Pons (tissue), 1 donor: ENCODE data around the gene PCGF3.

Experiments used
- DNase-seq: peaks from one replicate; pipeline ENCODE4 v3.0.0-alpha.2; 2016; ENCODE audit warnings: low spot score

Gene PCGF3, protein sequence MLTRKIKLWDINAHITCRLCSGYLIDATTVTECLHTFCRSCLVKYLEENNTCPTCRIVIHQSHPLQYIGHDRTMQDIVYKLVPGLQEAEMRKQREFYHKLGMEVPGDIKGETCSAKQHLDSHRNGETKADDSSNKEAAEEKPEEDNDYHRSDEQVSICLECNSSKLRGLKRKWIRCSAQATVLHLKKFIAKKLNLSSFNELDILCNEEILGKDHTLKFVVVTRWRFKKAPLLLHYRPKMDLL

DNA sequence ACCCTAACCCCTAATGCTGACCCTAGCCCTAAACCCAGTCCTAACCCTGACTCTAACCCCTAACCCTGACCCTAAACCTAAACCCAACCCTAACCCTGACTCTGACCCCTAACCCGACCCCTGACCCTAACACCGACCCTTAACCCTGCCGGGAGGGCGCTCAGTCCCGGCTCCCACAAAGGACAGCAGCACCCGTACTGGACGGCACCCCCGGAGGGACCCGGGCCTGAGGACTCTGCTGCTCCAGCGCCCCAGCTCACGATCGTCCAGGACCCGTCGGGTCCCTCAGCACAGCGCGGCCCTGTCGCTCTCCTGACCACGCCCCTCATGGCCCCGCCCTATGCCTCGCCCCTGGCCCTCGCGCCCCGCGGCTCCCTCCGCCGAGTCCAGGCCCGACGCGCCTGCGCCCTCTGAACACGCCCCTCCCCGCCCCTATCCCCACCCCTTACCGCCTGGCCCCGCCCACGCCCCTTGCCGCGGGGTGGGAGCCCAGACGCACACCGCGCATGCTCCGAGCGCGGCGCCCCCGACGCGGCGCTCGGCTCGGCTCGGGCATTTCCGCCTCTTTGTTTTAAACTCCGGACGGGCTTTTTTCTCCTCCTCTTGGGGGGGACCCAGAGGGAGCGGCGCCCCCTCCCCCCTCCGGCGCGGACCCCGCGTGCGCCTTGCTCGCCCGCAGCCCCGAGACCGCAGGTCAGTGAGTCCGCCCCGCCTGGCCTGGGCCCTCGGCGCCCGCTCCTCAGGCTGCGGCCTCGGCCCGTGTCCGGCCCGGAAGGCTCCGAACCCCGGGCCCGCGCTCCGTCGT is at the start of gene PCGF3:
PCGF3 (plus strand) TSS at position 555 of the 805 bp plus-strand sequence. CDS start 27,849 bp downstream, outside the sequence.
- peak; percentile 93 for DNase-seq

DNA sequence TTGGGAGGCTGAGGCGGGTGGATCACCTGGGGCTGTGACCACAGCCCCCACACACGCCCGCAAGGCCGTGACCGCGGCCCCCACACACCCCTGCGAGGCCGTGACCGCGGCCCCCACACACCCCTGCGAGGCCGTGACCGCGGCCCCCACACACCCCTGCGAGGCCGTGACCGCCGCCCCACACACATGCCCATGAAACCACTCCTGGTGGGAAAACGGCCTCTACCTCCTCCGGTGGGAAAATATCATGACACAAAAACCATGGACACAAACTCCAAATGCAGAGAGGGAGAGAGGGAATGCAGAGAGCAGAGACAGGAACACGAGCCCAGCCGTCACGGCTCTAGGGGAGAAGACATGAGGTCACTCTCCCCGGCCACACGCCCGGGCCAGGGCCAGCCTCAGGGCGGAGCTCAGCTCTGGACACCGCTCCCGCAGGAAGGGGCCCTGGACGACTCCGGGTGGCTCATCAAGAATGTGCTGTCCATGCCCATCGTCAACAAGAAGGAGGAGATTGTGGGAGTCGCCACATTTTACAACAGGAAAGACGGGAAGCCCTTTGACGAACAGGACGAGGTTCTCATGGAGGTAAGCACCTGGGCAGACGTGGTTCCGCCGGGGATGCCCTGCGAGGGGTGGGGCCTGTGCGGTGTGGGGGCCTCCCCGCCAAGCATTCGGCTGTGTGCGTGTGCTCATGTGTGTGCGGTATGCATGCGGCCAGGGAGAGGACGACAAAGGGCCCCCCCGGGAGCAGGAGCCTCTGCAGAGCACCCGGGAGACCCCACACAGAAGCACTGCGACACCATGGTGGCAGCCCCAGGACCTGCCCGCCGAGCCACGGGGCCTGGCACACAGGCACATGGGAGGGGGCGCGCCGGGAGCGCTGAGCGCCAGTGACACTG is 48.9 kb upstream of the PCGF3 start:
- no peak for DNase-seq

DNA sequence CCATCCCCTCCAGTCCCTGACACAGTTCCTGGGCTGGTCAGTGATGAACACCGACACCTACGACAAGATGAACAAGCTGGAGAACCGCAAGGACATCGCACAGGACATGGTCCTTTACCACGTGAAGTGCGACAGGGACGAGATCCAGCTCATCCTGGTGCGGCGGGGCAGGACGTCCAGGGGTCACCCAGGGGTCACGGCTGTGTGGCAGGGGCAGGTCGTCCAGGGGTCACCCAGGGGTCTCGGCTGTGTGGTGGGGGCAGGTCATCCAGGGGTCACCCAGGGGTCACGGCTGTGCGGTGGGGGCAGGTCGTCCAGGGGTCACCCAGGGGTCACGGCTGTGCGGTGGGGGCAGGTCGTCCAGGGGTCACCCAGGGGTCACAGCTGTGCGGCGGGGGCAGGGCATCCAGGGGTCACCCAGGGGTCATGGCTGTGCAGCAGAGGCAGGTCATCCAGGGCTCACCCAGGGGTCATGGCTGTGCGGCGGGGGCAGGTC is 48.2 kb upstream of the PCGF3 start:
- no peak for DNase-seq

DNA sequence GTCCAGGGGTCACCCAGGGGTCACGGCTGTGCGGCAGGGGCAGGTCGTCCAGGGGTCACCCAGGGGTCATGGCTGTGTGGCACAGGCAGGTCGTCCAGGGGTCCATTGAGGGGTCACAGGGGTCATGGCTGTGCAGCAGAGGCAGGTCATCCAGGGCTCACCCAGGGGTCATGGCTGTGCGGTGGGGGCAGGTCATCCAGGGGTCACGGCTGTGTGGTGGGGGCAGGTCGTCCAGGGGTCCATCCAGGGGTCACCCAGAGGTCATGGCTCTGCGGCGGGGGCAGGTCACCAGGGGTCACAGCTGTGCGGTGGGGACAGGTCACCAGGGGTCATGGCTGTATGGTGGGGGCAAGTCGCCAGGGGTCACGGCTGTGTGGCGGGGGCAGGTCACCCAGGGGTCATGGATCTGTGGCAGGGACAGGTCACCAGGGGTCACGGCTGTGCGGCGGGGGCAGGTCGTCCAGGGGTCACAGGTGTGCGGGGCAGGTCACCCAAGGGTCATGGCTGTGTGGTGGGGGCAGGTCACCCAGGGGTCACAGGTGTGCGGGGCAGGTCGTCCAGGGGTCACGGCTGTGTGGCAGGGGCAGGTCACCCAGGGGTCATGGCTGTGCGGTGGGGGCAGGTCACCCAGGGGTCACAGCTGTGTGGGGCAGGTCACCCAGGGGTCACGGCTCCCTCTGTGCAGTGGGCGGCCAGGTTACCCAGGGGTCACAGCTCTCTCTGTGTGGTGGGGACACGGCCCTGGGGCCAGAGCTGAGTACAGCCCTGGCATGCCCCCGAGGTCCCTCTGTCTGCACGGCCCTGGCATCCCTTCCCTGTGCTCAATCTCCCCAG is 47.6 kb upstream of the PCGF3 start:
- DNase-seq: no peak

DNA sequence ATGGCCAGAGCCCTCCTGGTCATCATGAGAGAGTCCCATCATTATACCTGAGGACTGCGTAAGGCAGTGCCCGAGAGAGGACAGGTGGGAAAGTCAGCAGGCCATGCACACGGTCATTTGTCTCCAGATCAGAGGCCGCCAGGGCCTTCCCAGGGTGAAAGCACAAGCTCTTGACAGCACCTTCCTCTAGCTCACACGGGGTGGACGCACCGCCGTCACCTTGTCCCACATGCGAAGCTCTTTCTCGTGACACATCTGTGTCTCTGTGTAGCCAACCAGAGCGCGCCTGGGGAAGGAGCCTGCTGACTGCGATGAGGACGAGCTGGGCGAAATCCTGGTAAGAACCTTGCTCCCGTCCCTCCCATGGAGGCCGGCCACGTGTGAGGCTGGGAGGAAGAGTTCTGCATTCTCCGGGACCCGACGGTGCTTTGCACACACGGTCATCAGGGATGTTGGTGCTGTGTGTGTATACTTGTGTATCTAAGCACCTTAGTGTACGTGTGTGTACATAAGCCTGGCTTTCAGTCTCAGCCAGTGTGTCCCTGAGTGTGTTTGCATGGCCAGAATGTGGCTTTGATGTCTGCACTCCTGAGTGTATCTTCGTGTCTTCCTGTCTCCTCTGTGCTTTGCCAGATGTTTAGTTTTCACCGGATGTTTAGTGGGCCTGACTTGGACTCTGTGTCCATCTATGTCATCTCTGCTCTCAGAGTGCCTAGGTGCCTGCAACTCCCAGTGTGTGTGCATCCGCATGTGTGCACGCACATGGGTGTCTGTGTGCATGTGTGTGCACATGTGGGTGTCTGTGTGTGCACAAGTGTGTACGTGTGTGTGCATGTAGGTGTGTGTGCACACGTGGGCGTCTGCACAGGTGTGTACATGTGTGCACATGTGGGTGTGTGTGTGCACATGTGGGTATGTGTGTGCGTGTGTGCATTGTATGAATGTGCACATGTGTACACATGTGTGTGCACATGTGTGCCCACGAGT is 46.7 kb upstream of the PCGF3 start:
- DNase-seq: no peak

DNA sequence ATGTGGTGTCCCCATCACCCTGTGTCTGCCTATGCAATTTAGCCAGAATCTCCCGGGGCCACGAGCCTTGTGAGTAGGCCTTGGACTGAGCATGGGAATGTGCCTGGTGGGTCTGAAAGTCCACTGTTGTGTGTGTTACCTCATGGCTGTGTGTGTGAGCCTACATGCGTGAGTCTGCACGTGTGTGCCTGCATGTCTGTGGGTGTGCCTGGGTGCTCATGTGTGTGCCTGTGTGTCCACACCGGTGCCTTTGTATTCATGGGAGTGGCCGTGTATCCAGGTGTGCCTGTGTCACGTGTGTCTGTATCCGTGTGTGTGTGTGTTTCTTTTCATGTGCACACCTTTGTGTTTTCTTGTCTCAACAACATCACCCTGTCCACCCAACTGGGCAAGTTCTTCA is 45.8 kb upstream of the PCGF3 start:
- DNase-seq: no peak

DNA sequence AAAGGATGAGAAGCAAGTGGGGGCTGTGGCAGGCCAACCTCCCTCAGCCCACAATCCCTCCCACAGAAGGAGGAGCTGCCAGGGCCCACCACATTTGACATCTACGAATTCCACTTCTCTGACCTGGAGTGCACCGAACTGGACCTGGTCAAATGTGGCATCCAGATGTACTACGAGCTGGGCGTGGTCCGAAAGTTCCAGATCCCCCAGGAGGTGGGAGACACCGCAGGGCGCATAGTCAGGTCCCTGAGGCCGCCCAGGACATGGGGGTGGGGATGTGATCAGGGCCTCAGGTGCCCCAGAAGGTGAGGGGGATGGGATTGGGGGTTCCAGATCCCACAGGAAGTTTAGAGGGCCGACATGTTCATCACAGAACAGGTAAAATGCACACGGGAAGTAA is 45.2 kb upstream of the PCGF3 start:
- no peak for DNase-seq

DNA sequence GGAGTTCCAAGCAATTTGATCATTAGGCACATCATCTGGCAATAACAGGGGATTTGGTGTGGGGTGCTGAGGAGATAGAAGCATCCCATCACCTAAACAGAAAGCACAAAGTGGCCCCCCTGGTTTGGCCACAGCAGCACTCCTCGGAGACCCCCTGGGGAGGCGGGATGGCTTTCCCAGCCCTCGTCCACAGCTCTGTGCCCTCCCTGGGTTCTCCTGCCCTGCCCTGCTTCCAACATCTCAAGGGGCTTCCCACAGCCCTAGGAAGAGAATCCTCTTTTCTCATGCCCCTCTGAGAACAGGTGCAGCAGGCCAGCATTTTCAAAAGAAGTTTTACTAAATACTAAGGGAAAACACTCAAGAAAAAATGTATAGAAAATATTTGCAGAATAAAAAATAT is 44.4 kb upstream of the PCGF3 start:
- DNase-seq: no peak

DNA sequence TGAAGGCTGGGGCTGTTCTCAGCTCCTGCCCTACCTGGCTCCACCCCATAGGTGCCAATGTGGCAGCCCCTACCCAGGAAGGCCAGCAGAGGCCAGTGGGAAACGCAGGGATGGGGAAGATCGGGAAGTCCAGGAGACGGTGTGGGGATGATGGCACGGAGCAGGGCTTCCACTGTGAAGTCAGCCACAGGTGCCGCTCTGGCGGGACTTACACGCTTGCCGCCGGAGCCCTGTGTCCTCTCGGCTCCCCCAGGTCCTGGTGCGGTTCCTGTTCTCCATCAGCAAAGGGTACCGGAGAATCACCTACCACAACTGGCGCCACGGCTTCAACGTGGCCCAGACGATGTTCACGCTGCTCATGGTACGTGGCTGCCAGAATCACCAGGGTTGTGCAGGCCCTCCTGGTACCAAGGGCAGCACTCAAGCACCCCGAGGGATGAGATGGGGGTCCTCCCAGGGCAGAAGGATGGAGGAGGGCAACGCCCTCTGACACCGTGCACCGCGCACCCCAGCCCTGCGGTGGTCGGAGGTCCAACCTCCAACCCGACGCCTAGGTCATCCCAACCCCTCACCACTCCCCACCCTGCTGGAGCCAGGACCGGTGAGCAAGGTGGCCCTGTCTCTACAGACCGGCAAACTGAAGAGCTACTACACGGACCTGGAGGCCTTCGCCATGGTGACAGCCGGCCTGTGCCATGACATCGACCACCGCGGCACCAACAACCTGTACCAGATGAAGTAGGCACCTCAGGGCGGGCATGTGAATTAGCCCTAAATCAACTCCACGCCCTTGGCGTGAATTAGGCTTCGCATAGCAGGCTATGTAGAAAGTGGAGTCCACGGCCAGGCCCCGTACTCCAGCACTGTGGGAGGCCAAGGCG is 43.5 kb upstream of the PCGF3 start:
- DNase-seq: no peak

DNA sequence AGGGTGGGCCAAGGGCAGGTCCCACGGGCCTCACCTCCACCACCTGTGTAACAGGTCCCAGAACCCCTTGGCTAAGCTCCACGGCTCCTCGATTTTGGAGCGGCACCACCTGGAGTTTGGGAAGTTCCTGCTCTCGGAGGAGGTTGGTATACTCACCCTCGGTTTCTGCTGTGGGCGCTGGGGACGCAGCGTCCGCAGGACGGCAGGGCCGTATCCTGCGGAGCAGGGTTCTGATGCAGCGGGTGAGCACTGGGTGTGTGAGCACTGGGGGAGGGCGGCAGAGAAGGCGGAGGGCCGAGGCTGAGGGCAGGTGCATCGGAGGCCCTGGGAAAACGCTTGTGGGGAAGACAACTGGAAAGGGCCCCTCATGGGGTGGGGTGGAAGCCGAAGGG is 42.6 kb upstream of the PCGF3 start:
- DNase-seq: no peak

DNA sequence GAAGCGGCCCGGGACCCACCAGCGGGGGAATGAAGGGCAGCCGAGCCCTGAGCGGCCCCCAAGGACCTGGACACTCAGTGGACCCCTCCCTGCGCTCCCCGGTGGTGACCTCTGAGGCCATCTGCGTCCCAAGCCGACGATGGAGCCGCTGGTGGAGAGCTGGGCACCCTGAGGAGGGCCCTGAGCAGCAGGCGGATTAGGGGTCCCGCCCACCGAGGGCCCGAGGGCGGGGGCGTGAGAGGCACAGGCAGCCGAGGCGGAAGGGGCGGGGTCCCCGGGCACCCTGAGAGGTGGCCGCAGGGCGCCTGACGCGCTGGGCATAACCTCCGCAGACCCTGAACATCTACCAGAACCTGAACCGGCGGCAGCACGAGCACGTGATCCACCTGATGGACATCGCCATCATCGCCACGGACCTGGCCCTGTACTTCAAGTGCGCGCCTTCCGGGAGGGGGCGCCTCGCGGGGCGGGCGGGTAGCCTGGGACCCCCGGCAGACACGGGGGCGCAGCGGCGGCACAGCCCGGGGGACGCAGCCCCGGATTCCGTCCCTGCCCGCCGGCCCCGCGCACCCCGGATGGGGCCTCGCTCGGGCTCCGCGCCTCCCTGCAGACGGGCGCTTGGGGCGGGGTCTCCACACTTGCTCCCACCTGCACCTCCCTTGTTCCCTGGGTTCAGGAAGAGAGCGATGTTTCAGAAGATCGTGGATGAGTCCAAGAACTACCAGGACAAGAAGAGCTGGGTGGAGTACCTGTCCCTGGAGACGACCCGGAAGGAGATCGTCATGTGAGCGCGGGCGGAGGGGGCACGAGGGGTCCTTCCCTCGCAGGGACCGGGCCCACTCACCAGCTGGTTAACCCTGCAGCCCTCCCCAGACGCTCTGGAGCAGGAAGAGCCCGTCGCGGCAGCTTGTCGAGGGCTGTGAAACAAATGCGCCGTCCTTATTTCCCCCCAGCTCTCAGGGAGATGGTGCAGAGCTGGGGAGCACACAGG is 41.9 kb upstream of the PCGF3 start:
- DNase-seq: no peak

DNA sequence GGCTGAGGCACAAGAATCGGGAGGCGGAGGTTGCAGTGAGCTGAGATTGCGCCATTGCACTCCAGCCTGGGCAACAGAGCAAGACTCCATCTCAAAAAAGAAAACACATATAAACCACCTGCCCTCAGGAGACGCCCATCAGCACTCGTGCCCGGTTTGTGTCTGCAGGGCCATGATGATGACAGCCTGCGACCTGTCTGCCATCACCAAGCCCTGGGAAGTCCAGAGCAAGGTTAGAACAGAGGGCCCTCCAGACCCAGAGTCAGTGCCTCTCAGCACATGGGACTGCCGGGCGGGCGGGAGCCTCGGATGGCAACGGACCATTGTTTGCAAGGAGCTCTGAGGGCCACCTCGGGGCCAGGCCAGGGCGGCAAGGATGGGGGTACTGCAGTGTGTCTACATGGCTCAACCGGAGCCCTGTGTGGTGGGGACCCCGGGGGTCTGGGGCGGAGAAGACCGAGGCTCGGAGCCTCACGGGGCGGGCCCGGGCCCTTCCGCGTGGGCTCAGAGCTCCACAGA is 40.9 kb upstream of the PCGF3 start:
- DNase-seq: no peak

DNA sequence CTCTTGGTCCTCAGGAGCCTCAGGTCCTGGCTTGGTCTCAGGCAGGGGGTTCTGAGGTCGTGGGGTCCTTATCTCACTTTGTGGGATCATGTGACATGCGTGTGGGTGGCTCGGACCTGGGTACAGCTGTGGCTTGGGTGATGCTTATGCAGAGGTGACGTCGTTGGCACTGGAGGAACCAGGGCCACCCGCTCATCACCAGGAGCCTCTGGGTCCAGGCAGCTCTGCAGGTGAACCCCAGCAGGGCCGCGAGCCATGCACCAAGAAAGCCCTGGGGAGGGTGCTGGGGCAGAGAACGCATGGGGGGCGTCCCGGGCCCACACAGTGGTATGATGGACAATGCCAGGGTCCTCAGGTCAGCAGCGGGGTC is 40.3 kb upstream of the PCGF3 start:
- no peak for DNase-seq

DNA sequence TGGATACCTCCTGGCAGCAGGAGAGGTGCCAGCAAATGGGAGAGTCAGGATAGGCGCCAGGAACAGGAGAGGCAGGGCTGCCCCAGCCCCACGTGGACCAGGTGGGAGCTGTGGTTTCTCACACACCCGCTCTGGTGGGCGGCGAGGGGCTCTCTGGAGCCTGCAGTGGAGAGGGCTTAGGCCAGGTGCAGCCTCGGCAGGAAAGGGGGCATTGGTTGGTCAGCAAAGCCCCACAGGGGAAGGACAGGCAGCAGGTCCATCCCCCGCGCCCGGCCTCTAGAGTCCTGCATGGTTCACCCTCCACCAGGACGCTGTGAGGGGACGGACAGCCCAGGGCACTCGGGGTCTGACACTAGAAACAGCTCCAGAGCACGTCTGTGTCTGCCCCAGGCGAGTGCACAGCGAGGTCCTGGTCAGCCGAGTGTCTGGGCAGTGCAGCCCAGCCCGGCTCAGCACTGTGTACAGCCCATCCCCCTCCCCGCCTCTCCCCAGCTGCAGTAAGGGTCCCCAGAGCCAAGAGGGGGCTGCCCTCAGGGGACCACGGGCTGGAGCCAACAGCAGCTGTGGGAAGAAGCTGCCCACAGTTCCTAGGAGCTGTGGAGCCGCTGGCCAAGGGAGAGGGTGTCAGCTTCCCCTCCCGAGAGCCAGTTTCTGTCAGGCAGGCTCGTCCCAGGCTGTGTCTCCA is 39.7 kb upstream of the PCGF3 start:
- DNase-seq: no peak

DNA sequence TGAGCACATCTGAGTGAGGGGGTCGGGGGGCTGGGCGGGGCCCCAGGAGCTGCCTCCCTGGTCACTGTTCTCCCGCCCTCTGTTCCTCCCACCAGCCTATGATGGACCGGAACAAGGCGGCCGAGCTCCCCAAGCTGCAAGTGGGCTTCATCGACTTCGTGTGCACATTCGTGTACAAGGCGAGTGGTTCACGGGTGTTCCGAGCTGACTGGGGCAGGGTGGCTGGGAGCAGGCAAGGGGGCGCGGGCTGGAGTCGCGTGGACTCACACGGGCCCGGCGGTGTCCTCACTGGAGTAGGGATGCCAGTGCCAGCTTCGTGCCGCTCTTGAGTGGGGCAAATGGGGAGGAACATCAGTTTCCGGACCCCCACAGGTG is 39.2 kb upstream of the PCGF3 start:
- DNase-seq: no peak

DNA sequence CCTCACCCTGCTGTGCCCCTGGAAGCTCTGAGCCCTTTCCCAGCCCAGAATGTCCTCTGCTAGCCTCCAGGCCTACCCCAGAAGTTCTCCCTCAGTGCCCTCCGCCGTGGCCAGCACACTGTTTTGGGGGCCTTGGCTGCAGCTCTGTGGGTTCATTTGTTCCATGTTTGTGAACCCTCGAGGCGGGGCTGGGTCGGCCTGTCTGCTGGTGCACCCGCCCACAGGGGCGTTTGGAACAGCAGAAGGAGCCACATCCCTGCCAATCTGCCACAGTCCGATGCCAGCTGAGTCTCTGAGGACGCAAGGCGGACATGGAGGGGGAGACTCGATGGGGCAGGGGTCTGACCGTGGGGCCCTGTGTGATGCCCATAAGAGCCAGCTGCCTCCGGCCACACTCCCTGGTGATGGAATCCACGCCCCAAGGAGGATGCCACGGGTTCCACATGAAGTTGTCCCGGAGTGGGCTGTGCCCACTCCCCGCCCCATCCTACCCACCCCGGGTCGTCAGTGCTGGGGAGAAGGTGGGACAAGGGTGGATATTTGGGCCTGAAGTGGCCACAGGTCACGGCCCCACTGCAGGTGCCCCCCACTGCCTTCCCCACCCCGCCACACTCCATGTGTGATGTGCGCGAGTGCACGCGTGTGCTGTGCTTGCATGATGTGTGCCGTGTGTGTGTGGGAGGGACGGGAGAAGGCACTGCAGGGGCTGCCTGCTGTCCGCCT is 38.6 kb upstream of the PCGF3 start:
- no peak for DNase-seq

DNA sequence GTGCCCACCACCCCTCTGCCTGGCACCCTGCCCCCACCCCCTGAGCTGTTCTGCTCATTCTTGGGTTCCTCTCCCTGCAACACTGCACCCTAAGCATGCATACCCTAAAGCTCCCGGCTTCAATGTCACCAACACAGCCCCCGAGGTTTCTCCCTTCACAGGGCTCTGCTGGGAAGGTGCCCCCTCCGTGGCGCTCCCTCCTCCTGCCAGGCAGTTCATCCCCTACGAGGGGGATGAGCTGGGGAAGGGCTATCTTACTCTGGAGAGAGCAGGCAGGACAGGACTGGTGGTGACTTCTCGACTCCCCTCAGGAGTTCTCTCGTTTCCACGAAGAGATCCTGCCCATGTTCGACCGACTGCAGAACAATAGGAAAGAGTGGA is 38.1 kb upstream of the PCGF3 start:
- no peak for DNase-seq
